ENCODE data around the gene ABTB2.

Gene ABTB2

DNA sequence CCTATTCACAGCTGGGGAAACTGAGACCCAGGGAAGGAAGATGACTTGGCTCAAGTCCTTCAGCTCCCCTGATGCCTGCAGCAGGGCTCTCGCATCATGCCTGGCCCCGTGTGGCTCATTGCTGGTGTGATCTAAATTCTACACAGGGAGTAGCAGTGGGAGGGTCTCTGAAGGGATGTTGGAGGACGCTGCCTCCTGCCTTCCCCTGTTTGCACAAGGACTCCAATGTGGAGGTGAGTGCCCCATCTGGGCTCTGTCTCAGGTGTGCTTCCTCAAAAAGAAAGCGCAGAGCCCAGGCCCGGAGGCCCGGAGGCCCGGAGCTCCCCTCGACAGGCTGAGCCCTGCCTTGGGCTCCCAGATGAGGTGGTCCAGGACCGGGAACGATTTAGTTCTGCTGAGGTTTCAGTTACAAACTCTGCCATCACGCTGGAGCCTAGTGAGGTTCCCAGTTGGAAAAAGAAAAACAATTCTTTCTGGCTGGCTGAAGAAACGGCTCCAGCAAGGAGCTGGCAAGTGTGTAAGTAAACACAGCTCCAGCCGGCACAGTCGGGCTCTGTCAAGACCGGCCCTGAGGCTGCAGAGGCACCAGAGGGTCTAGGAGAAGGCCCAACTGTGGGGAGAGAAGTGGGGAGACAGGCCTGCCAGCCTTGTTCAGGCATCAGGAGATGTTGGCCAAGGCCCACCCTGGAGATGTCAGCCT, 202.6 kb downstream of the ABTB2 start:
- no peak for DNase-seq (ENCODE audit: extremely low read depth, low read depth)
- TF ChIP-seq, protein P1, sequence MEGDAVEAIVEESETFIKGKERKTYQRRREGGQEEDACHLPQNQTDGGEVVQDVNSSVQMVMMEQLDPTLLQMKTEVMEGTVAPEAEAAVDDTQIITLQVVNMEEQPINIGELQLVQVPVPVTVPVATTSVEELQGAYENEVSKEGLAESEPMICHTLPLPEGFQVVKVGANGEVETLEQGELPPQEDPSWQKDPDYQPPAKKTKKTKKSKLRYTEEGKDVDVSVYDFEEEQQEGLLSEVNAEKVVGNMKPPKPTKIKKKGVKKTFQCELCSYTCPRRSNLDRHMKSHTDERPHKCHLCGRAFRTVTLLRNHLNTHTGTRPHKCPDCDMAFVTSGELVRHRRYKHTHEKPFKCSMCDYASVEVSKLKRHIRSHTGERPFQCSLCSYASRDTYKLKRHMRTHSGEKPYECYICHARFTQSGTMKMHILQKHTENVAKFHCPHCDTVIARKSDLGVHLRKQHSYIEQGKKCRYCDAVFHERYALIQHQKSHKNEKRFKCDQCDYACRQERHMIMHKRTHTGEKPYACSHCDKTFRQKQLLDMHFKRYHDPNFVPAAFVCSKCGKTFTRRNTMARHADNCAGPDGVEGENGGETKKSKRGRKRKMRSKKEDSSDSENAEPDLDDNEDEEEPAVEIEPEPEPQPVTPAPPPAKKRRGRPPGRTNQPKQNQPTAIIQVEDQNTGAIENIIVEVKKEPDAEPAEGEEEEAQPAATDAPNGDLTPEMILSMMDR (IDR thresholded peaks at IDR 0.05; ENCODE audit: low read depth, low read length, missing control alignments) = no peak
- H3K4me3 ChIP-seq (replicated peaks; ENCODE audit: low read depth, low read length) = no peak overlapping the region

DNA sequence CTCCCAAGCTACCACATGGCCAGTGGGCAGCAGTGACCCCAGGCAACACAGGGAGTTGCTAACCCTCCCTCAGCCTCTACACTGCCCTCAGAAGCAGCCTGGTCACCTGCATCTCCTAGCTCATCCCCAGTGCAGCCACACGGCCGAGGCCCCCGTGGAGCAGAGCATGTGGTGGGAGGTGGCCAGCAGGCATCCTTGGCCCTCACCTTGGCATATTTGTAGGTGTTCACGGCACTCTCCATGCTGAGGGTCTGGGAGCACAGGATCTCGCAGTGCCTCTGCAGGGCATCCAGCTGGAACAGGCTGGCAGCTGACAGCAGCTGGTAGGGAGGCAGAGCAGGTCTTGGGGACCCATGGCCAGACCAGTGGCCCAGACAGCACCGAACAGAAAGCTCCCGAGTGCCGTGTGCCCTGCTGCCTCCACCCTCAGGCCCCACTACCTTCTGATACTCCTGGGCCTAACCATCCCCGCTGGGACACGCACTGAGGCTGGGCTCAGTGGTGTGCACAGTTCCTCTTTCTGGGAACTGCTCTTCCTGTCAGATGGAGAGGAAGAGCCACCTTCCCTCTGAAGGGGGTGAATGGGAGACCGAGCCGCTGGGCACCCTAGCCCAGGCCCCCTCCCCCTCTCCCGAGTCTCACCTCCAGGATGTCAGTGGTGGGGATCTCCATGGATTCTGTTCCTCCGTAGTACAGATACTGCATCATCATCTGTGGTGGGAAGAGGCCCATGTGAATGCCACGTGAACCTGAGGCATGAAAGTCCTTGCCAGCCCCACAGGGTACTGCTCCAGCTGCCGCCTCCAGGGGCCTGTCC, 203.5 kb downstream of the ABTB2 start:
- H3K4me3 ChIP-seq (replicated peaks; ENCODE audit: low read depth, low read length) = no peak overlapping the region
- TF ChIP-seq, protein P1 (IDR thresholded peaks at IDR 0.05; ENCODE audit: low read depth, low read length, missing control alignments) = no peak
- no peak for DNase-seq (ENCODE audit: extremely low read depth, low read depth)

DNA sequence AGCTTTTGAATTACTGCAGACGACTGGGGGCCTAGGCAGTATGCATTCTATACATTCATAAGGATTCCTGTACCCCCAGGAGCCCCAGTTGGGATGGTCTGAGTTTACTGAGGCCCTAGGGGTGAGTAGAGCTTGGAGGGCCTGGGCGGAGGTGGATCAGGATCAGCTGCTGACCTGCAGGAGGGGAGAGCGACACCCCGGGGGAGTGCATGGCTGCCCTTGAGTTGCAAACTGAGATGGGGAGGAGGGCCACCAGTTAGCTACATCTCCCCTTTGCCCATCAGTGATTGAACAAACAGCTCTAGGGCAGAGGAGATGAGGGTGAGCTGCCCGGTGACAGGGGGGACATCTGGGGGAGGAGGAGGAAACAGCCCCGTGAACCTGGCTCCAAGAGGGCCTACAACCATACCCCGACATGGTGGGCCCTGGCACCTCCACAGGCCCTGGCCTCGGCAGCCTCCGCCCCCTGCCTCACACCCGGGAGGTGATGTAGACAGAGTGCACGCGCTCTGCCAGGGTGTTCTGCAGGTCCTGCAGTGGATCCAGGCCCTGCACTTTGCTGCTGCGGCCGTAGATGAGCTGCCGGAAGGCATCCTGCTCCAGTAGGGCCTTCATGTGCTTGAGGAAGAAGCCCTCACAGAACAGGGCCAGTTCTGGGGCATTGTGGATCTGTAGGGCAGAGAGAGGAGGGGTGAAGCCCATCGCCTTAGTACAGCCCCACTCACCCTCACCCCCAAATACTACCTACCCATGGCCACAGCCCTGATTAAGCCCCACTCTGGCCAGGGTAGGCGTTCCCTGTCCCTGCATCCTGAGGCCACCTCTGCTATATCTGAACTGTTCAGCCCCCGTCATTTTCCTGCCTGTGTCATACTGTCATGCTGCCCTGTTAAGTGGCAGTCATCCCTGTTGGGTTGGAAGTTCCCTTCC, 205.6 kb downstream of the ABTB2 start:
- no peak overlapping the region for H3K4me3 ChIP-seq (replicated peaks; ENCODE audit: low read depth, low read length)
- TF ChIP-seq, protein P1 (IDR thresholded peaks at IDR 0.05; ENCODE audit: low read depth, low read length, missing control alignments) = no peak
- DNase-seq (ENCODE audit: extremely low read depth, low read depth) = no peak

DNA sequence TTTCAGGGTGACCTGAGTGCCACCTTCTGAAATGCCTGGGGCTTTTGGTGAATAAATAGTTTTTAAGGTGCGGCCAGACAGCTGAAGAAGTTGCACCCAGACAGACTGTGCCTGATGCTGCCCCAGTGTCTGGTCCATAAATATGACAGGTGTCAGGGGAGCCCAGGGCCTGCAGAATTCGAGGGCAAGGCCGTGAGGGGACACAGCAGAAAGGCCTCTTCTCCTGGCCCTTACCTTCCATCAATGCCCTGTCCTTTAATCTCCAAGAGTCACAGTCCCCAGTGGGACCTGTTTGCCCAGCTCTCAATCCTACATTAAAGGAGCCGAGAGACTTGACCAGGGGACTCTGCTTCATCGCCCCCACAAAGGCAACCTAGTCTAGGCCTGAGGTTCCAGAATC, 206.6 kb downstream of the ABTB2 start:
- no peak overlapping the region for H3K4me3 ChIP-seq (replicated peaks; ENCODE audit: low read depth, low read length)
- TF ChIP-seq, protein P1 (IDR thresholded peaks at IDR 0.05; ENCODE audit: low read depth, low read length, missing control alignments) = no peak
- DNase-seq (ENCODE audit: extremely low read depth, low read depth) = no peak

DNA sequence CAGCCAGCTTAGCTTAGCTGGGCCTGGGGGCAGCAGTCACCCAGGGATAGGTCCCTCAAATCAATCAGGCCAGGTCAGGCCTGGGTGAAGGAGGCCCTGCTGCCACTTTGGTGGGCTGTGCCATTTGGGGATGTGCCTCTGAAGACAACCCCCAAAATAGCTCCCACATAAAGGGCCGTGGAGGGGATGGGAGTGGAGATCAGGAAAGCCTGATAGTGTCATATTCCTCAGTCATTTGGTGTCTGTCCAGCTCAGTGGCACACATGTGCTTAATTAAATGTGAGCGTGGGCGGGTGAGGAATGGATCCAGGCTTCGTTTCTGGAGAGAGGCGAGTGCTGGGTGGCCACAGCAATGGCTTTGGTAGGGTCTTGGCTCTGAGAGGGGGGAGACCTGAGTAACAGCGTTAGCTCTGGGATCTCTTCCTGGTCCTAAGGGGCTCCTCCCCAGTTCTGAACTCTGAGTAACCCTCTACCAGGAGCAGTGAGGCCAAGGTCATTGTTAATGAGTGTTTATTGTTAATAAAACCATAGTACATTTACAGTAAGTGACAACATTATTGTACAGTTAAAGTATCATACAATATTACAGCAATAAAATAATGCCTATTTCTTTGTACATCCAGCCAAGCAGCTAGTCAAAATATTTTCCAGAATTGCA, 207.2 kb downstream of the ABTB2 start:
- no peak overlapping the region for H3K4me3 ChIP-seq (replicated peaks; ENCODE audit: low read depth, low read length)
- TF ChIP-seq, protein P1 (IDR thresholded peaks at IDR 0.05; ENCODE audit: low read depth, low read length, missing control alignments) = no peak
- no peak for DNase-seq (ENCODE audit: extremely low read depth, low read depth)

DNA sequence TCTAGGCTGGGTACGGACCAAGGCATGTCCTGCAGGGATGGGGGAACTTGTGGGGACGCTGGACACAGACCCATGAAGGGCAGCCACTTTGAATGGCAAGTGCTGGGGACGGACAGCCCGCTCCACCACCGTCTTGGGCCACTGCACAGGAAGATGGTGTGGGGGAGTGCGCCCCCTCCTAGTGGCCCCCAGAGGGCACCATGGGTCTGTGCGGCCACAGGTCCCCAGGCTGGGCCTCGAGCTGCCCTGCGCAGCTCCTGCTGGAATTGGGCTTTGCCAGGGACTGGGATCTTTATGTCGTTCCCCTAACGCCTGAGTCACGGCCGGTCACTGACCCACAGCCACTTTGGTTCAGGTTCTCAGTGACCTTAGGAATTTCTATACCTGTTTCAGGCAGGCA, 208.0 kb downstream of the ABTB2 start:
- TF ChIP-seq, protein P1 (IDR thresholded peaks at IDR 0.05; ENCODE audit: low read depth, low read length, missing control alignments) = peak; percentile 53
- DNase-seq (ENCODE audit: extremely low read depth, low read depth) = no peak
- H3K4me3 ChIP-seq (replicated peaks; ENCODE audit: low read depth, low read length) = no peak overlapping the region

Data from HFF-Myc (cell line).